OCI-M2 (cell line): Measurements from ENCODE around the gene E2F2.
"Not testable (repeated sequence)": the region's sequence is repeated elsewhere in the genome, so short reads cannot be mapped to it uniquely, and the experiment has no call there.

Experiments used
- DNase-seq: peaks from one replicate; lab custom pipeline; 2025; ENCODE audit not compliant: unreplicated experiment; lab: John Stamatoyannopoulos, UW

The E2F2 gene

DNA sequence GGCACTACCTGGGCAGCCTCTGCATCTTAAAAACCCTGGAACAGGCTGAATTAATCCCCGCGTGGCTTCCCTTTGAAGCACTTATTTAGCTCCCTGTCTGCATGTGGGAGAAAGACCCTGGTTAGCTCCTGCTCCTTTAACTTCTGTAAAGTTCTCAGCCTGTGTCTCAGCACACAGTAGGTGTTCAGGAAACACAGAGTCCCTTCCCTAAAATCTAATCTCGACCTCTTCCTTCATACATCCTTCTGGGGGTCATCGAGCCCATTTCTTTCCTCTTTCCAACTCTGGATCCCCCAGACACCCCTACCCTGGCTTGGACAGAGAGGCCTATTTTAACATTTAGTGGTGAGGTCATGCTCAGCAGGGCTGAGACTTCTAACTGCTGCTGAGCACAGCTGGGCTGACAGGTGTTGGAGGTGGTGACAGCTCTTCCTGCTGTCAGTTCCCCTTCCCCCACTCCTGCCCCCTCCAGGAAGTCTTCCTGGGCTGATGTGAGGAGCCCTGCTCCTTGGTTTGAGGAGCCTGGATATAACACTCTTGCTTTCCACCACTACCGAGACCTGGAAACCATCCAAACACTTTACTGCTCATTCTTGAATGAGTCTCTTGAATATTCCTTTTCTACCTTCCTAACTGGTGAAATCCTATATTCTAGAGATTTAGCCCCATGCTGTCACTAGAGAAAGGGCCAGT, 5.3 kb downstream of the E2F2 start:
- DNase-seq: no peak

DNA sequence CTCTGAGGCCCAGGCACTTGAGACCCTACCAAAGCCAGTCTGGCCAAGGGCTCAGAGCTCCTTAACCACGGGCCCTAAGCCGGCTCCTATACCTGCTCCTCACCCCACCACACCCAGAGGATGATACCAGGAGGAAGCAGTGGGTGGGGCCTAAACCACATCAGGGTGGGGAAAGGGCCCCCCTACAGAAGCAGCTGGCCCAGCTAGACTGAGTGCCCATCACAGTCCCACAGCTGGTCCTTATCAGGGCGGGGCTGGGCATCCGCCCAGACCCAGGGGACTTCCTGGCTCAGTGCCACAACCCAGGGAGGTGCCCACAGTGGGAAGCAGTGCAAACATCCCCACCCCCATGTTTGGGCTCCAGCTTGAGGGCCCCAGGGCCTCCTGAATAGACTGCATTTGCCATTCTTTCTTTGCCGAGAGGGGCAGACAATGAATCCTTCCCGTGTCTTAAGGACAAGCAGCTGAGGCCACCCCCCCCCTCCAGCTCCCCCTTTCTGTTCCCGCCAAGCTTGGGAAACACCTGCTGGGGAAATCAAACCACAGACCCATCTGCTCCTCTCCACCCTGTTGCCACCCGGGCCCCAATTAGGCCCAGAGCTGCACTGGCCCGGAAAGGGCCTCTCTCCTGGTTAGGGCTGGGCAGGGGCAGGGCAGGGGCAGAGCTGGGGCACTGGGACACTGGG, 6.2 kb downstream of the E2F2 start:
- no peak for DNase-seq

DNA sequence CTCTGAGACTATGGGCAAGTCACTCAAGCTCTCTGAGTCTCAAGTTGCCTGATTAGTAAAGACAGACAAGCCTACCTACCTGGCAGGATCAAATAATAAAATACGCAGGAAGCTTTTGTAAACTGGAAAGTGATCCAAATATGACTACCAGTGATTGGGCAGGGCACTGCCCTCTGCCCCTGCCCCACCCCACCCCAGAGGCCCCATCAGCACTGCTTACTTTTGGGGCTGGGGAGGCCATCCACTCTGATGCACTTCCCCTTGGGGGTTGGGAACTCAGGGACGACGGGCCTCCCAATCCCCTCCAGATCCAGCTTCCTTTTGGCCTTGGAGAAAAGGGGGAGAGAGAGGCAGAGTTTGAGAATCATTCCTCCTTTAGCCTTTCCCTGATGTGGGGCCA, 6.9 kb downstream of the E2F2 start:
- no peak for DNase-seq

DNA sequence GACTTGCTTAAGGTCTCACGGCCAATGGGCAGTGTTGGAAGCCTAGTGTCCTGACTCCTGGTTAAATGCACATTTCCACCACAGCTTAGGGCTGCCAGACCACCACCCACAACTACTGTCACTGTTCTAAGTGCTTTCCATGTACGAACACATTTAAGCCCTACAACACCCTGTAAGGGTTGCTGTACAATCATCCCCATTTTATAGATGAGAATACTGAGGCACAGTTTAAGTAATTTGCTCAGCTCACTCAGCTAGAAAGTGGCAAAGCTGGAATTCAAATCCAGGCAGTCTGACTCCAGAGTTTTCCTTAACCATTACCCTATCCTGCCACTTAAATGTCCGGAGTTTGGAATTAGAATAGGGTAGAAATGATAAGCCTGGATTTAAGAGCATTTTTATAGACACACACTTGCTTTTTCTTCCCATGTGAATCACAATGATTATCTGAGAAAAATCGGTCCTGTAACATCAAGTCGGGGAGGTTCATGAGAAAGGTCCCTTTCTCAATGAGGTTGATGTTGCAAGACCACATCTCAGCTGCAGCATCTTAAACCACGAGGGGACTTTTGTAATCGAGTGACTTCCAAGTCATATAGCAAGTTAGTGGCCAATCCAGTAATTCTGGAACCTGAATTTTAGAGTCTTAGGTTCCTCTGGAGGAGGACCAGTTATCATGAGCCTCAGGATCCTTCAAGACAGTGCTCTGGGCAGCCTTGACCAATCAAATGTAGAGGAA, 8.6 kb downstream of the E2F2 start:
- no peak for DNase-seq

DNA sequence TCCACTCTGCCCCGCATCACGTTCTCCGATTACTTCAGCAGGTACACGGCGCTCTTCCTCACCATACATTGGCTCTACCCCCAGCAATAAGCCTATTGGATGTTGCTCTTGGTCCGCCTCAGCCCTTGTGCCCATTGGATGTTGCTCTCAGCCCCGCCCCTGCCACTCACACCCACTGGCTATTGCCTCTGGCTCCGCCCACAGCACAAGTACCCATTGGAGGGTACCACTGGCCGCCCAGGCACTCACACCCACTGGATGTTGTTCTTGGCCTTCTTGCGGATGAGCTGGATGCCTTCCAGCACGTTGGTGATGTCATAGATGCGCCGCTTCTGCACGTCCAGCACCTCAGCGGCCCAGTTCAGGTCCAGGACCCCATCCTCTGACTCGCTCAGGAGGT, 9.4 kb downstream of the E2F2 start:
- no peak for DNase-seq

DNA sequence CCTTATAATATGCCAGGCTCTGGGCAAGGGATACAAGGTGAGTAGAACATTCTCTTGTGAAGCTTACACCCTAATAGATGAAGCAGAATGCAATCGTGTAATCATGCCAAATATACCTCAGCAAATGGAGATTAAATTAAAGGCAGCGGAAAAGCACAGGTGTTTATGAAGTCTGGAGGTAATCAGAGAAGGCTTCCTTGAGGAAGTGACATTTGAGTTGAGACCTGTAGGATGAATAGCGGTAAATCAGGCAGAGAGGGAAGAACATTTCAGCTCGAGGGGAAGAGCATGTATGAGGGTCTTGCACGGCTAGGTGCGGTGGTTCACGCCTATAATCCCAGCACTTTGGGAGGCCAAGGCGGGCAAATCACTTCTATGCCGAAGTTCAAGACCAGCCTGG, 13.5 kb downstream of the E2F2 start:
- no peak for DNase-seq

DNA sequence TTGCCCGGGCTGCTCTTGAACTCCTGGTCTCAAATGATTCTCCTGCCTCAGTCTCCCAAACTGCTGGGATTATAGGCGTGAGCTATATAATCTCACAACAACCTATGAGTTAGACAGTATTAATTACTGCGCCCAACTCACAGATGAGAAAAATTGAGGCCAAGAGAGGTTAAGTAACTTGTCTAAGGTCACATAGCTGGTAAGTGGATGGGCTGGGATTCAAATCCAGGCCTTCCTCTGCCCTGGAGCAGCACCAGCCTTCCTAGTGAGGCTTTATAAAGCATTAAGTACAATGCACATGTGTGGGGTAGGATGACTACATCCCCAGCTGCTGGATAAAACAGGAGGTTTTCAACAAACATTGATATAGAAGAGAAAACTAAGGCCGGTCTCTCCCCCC, 15.1 kb downstream of the E2F2 start:
- no peak for DNase-seq

DNA sequence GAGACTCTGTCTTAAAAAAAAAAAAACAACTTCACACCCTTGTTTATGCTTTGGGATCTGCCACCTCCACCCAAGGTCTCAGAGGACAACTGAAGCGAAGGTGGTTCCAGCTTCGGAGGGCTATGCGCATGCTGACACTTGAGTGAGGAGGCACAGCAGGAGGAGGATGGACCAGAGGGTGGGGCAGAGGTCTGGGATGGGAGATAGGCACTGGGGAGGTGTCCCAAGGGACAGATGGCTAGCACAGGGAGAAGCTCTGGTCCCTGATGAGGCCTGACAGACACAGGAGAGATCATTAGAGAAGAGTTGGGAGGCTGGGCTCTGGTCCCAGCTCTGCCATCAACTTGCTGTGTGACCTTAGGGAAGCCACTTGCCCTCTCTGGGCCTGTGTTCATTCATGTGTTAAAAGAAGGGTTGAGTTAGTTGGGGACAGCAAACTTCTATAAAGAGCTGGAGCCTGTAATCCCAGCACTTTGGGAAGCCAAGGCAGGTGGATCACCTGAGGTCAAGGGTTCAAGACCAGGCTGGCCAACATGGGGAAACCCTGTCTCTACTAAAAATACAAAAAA, 16.8 kb downstream of the E2F2 start:
- no peak for DNase-seq

DNA sequence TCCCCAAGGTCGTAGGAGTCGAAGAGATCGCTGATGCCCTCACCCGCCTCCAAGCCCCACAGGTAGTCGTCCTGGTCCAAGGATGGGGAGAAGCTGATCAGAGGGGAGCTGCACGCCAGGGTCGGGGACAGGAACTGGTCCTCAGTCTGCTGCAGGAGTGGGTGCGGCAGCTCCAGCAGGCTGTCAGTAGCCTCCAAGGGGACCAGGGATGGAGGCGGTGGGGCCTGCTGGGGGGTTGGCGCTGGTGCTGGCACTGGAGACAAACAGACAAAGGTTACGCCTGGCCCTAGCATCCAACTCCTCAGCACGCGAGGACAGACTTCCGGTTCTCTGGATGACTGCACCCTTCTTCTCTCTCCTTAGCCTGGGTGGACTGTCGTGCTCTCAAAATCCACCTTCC, 21.1 kb downstream of the E2F2 start:
- DNase-seq: no peak

DNA sequence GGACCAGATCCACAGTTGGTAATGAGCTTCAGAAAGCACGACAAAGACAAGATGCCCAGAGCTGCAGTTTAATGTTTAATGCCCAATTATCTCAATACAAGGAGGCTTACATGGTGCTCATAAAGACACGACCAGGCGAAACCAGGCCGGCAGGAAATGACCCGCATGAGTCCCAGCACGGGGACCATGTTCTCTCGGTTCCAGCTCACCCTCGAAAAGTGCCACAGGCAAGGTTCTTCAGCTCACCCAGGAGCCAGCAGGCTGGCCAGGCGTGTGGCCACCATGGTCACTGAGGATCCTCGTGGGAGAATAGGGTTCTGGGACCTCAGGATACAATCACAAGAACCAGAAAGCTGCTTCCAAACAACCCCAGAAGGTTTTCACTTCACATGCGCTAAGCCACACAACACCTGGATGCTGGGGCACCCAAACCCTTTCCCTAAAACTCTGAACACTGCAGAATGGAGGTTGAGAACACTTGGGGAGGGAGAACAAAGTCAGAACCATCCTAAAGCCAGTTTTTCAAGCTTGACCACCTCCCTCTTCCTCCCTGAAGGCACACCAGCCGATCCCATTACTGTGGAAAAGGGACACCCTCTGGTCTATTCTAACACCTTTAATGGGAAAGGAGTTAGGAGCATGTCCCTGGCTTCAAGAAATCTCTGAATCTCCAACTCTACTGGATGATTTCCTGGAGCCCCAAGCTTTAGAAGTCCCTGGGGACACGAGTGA, 24.5 kb downstream of the E2F2 start:
- DNase-seq: no peak

DNA sequence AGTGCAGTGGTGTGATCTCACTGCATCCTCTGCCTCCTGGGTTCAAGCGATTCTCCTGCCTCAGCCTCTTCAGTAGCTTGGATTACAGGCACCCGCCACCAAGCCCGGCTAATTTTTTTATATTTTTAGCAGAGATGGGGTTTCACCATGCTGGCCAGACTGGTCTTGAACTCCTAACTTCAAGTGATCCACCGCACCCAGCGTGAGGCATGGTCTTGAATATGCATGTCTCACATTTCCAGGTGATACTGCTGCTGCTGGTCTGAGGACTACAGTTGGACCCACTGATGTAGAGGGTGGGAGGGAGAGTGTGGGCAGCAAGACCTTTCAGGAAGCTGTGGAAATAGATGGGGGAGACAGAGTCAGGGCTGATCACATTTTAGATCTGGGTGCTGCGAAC, 25.2 kb downstream of the E2F2 start:
- DNase-seq: no peak

DNA sequence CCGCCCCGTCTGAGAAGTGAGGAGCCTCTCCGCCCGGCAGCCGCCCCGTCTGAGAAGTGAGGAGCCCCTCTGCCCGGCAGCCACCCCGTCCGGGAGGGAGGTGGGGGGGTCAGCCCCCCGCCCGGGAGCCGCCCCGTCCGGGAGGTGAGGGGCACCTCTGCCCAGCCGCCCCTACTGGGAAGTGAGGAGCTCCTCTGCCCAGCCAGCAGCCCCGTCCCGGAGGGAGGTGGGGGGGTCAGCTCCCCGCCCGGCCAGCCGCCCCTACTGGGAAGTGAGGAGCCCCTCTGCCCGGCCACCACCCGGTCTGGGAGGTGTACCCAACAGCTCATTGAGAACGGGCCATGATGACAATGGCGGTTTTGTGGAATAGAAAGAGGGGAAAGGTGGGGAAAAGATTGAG, 26.9 kb downstream of the E2F2 start:
- DNase-seq: not testable (repeated sequence)

DNA sequence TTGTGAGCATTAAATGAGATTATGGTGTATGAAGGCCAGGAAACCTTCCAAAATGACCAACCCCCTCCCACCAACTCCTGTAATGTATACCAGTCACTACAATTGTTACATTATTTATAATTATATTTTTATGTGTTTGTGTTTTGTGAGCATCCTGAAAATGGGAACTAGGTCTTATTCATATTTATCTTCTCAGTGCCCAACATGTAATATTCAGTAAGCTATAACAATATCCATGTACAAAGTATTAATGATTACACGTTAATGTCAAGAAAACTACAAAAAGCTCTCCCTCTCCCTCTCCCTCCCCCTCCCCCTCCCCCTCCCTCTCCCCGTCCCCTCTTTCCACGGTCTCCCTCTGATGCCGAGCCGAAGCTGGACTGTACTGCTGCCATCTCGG, 28.1 kb downstream of the E2F2 start:
- no peak for DNase-seq

DNA sequence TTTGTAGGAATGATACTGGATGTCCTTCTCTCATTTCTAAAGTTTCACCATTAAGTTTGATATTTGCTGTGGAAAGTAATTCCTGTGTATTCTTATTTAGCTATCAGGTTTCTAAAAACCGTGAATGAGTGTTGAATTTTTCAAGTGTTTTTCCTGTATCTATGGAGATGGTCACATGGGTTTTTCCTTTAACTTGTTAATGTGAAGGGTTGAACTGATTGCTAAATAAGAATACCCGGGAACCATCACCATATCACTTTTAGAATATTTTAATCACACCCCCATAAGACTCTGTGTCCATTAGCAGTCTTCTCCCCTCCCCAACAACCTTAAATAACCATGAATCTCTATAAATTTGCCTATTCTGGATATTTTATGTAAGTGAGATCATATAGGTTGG, 30.6 kb downstream of the E2F2 start:
- no peak for DNase-seq

DNA sequence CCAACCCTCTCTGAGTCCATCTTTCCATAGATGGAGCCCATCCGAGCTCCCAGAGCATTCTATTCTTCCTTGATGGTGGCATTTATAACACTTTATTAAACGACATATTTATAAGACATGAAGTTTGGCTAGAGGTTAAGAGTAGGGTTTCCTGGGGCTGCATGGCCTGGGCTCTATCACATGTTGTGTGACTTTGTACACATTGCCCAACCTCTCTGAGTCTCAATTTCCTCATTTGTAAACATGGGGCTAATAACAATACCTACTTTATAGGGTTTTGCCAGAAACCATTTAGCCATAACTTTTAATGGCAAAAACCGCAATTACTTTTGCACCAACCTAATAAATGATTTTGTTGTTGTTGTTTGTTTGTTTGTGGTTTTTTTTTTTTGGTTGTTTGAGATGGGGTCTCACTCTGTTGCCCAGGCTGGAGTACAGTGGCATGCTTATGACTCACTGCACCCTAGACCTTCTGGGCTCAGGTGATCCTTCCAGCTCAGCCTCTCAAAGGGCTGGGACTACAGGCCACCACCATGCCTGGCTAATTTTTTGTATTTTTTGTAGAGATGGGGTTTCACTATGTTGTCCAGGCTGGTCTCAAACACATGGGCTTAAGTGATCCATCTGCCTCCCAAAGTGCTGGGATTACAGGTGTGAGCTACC, 33.1 kb downstream of the E2F2 start:
- DNase-seq: no peak

DNA sequence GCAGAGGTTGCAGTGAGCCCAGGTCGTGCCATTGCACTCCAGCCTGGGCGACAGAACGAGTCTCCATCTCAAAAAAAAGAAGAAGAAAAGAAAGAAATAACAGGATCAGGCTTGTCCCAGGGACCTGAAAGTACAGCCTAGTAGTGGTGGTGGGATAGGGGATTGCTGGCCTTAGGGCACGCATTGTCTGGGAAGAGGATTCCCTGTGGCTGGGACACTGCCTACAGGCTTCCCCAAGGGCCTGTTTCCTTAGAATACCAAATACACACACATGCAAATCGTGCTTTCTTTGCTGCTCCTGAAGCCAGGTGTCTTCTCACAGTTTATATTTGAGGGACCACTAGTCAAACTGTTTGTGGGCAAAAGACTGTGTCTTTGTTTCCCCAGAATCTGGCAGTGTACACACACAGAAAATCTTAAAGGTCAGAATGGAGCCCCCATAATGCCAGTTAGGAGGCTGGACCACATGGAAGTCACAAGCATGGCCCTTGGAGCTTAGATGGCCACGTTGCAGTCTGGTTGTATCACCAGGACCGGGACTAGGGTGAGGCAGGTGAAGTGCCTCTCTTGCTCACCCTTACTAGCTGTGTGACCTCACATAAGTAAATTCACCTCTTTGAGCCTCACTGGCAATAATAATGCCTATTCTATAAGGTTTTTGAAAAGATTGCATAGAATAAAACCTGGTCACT, 34.4 kb downstream of the E2F2 start:
- DNase-seq: no peak

DNA sequence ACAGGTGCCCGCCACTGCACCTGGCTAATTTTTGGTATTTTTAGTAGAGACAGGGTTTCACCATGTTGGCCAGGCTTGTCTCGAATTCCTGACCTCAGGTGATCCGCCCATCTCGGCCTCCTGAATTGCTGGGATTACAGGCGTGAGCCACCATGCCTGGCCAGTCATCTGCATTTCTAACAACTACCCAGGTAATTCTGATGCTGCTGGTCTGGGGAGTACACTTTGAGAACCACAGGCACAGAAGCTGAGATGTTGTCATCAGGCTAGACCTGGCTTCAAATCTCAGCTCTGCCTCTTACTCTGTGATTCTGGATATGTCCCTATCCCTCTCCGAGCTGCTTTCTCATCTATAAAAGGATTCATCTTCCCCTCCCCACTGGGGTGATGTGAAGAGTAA, 36.2 kb downstream of the E2F2 start:
- DNase-seq: not testable (repeated sequence)

DNA sequence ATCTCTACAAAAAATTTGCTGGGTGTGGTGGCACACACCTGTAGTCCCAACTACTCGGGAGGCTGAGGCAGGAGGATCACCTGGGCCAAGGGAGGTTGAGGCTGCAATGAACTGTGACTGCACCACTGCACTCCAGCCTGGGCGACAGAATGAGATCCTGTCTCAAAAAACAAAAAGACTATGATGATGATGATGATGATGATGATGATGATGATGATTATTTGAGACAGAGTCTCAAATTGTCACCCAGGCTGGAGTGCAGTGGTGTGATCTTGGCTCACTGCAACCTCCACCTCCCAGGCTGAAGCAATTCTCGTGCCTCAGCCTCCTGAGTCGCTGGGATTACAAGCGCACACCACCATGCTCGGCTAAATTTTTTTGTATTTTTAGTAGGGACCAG, 38.3 kb downstream of the E2F2 start:
- DNase-seq: not testable (repeated sequence)

DNA sequence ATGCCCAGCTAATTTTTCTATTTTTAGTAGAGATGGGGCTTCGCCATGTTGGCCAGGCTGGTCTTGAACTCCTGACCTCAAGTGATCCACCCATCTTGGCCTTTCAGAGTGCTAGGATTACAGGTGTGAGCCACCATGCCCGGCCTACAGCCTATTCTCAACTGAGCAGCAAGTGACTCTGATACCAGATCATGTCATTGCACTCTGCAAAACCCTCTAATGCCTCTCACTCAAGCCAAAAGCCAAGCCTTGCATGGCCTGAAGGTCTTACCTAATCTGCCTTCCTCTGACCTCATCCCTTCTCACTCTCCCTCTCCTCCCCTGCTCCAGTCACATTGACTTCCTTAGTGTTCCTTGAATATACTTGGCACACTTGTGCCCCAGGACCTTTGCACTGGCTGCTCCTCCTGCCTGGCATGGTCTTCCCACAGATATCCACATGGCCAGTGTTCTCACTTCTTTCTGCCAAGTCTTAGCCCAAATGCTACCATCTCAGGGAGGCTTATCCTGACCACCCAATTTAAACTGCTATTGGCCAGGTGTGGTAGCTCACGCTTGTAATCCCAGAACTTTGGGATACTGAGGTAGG, 38.8 kb downstream of the E2F2 start:
- no peak for DNase-seq

DNA sequence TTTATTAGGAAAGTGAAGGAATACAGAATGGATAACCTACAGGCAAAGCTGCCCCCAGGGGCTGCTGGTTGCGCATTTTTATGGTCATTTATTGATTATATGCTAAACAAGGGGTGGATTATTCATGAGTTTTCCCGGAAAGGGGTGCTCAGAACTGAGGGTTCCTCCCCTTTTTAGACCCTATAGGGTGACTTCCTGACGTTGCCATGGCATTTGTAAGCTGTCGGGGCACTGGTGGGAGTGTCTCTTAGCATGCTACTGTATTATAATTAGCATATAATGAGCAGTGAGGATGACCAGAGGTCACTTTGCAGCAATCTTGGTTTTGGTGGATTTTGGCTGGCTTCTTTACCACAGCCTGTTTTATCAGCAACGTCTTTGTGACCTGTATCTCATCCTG, 41.2 kb downstream of the E2F2 start:
- DNase-seq: no peak
